ENCODE results near the gene PRKCA.

PRKCA gene

GRCh38 chr17:66492561-66493005 is 190.2 kb downstream of the PRKCA start:
- no peak overlapping the region for H3K27ac ChIP-seq
- no peak overlapping the region for H3K4me3 ChIP-seq

DNA sequence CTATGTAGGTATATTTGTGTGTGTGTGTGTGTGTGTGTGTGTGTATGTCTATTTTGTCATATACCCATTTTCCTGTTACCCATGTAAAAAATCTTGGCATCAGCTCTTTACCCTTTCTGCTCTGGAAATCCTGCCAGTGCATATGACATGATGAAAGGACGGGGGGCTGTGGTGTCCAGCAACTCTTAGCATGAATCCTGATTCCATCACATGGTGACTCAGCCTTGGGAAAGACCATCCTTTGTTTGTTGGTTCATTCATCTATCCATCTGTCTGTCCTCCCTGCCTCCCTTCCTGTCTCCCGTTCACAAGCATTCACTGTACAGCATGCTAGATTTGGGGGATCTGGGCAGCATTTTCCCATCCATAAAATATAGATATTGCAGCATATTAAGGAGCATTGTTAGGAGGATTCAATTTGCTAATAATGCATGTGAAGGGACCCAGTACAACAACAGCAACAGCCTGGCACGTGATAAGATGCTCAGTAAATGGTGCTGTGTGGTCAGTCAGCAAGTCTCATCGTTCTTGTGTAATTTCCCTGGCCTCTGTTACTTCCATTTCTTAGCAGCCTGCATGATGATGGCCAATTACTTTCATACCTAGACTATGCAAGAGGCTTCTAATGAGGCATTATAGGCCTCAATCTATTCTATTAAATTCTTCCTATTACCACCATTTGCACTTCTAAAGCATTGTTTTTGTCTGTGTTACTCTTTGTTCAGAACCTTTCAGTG is 191.0 kb downstream of the PRKCA start:
- Histone ChIP-seq H3K4me3 (no peak overlapping the region), H3K27ac (peak overlapping the region in 2 of 21 experiments; percentile 54 to 56)

- peak overlapping the region in 2 of 21 experiments; percentile 54 to 56 for H3K27ac ChIP-seq
- H3K4me3 ChIP-seq = no peak overlapping the region
Observed at GRCh38 chr17:66494023-66494803, 191.8 kb downstream of the PRKCA start.

DNA sequence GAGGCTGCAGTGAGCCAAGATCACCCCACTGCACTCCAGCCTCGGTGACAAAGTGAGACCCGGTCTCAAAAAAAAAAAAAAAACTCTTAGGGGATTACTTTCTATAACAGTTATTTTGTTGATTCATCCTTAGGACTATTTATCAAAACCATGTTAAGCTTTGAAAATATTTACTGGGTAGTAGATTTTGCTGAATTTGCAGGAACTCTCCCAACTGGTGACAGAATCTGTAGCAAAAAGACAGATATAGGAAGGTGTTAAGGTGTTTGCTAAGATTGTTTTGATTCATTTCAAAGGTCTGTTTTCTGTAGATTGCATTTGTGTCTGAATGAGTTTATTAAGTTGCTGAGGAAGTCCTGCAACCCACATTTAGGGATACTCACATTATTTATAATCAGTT is 192.6 kb downstream of the PRKCA start:
- Histone ChIP-seq H3K27ac (no peak overlapping the region), H3K4me3 (no peak overlapping the region)

DNA sequence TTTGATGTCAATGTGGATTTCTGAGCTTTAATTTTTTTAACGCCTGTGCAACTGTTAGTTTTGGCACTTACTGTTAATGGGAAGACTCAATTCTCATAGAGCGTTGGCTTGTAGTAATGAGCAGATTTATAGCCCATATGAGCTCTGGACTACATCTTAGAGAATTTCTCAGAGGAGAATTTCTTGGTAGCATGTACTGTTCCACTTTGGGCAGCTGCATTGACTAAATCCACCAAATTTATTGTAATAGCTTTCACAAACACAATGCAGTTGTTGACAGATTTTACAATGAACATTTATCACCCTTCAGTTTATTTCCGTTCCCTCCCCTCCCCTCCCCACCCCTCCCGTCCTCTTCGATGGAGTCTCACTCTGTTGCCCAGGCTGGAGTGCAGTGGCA is 193.9 kb downstream of the PRKCA start:
- Histone ChIP-seq H3K27ac (no peak overlapping the region), H3K4me3 (no peak overlapping the region)

DNA sequence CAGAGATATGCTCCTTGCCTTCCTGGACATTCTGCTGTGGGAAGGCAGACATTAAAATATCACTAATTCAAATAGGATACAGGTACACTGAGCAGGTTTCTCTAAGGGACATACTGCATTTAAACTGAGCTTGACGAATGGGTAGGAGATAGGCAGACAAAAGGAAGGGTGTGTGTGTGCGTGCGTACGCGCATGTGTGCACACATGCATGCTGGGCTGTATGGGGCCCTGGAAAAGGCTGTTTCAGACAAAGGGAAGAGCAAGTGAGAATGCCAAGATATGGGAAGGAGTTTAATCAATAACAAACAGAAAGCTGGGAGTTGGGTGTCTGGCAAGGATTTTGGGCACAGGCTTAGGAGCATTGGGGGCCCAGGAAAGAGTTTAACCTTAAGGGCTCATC is 196.2 kb downstream of the PRKCA start:
- Histone ChIP-seq H3K27ac (no peak overlapping the region), H3K4me3 (no peak overlapping the region)

GRCh38 chr17:66506641-66507040 is 204.2 kb downstream of the PRKCA start:
- Histone ChIP-seq H3K27ac (no peak overlapping the region), H3K4me3 (no peak overlapping the region)

GRCh38 chr17:66507103-66507923 is 204.9 kb downstream of the PRKCA start:
- peak overlapping the region in 14 of 21 experiments; percentile 2 to 71 (median 38) for H3K27ac ChIP-seq
- H3K4me3 ChIP-seq = no peak overlapping the region

GRCh38 chr17:66507982-66508760 is 205.8 kb downstream of the PRKCA start:
- no peak overlapping the region for H3K4me3 ChIP-seq
- peak overlapping the region in 13 of 21 experiments; percentile 2 to 71 (median 39) for H3K27ac ChIP-seq

DNA sequence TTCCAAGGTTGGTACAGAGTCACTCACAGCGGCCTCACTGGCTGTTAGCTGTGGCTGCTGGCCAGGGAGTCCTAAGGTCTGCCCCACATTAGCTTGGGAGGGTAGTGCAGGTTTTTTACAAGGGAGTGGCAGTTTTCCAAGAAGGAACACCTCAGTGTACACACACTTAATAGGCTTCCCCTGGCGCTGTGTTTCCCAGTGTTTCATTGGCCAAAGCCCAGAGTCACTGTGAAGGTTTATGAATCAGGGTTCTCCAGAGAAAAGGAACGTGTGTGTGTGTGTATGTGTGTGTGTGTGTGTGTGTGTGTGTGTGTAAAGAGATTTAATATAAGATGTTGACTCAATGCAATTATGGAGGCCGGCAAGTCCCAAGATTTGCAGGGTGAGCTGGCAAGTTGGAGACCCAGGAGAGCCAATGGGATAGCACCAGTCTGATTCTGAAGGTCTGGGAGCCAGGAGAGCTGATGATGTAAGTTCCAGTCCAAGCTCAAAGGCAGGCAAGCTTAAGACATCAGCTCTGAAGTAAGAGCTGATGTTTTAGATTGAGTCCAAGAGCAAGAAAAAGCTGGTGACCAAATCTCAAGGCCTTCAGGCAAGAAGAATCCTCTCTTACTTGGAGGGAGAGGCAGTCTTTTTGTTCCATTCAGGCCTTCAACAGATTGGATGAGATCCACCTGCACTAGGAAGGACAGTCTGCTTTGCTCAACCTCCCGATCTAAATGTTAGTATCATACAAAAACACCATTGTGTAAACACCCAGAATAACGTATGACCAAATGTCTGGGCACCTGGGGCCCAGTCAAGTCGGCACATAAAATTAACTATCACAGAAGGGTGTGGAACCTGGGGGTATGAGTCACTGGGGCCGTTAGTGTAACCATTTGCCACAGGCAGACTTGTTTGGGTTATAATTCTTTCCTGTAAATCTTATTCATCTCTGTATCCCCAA is 206.8 kb downstream of the PRKCA start:
- Histone ChIP-seq H3K4me3 (no peak overlapping the region), H3K27ac (peak overlapping the region in 10 of 21 experiments; percentile 2 to 76 (median 31))

DNA sequence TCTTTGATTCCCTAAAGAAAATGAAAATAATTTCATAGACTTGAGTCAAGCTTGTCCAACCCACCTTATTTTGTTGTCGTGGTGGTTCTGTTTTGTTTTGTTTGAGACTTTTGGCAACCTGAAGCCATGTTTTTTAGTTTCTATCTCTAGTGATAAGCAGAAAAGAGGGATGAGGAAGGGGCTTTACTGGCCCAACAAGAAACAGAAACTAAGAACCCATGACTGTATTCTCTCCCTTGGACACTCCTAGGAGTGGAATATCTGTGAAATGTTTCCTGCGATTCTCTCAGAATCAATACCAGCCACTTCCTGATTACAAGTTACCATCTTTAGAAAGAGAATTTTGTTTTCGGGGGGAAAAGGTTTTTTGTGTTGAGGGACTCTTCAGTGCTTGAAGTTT is 207.5 kb downstream of the PRKCA start:
- peak overlapping the region in 3 of 21 experiments; percentile 49 to 55 (median 51) for H3K27ac ChIP-seq
- no peak overlapping the region for H3K4me3 ChIP-seq

- no peak overlapping the region for H3K4me3 ChIP-seq
- no peak overlapping the region for H3K27ac ChIP-seq
Observed at GRCh38 chr17:66511135-66511534, 208.7 kb downstream of the PRKCA start.

DNA sequence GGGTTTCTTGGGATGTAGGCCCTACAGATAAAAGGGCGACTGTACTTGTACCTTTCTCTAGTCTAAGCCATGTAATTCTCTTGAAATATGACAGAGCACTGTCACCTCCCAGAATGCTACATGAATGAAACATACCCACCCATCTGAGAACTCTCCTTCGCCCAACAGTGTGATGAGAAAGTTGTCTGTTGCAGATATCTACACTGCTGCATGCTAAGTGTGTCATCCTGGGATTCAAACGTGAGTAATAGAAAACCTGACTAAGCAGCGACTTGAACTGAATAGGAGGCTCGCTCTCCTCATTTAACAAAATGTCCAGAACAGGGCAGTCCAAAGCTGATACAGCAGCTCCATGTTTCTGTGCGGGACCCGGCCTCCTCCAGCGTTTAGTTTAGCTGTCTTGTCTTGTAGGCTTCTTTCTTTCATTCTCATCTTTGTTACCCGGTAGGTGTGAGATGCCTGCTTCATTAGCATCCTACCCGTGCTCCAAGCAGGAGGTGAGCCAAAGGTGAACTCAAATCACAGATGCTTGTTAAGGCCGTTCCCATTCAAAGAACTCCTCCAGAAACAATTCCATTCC is 211.9 kb downstream of the PRKCA start:
- no peak overlapping the region for H3K27ac ChIP-seq
- no peak overlapping the region for H3K4me3 ChIP-seq

DNA sequence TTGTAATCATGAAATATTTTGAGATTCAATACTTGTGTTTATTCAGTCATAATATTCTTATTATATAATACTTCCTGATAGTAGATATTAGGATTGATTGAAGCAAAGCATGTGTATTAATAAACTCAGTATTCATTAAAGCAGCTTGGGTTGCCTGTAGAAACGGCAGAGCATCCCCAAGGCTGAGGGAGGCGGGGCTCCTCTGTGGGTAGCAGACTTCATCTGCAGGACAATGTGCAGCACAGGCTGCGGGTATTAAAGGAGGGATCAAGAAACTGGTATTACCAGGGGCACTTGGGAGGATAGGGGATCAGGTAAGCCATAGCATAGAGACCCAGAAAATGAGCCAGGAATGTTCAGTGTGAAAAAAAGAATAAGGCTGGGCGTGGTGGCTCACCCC is 213.6 kb downstream of the PRKCA start:
- Histone ChIP-seq H3K27ac (no peak overlapping the region), H3K4me3 (no peak overlapping the region)

DNA sequence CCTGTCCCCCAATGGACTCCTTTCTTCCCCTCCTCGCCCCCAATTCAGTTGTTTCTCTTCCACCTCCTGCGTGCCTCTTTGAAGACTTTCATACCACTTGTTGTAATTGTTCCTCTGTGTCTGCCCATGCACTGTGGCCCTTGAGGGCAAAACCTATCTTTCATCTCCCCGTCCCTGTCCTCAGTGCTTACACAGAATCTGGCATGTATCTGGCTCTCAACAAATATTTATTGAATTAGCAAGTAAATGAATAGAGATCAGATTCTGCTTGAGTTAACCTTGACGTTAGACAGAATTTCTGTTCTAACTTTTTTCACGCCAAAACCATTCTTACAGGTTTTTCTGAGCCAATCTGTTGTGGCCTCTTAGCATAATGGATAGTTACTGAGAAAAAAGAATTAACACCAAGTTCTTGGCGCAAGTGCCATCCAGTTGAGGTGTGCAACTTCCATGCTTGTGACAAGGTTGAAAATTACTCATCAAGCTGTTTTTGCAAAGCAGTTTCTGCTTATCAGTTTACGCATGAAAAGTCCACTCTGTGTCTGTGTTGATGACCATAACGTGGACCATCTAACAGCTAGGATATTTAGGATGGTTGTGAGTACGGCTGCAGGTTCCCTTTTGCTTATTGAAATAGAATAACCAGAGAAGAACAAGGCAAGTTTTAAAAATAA is 215.1 kb downstream of the PRKCA start:
- no peak overlapping the region for H3K4me3 ChIP-seq
- no peak overlapping the region for H3K27ac ChIP-seq

- no peak overlapping the region for H3K4me3 ChIP-seq
- H3K27ac ChIP-seq = no peak overlapping the region
Observed at GRCh38 chr17:66518108-66518507, 215.7 kb downstream of the PRKCA start.

- no peak overlapping the region for H3K4me3 ChIP-seq
- H3K27ac ChIP-seq = no peak overlapping the region
Observed at GRCh38 chr17:66518677-66519076, 216.3 kb downstream of the PRKCA start.

Data from skin epidermis (tissue), 12 donors.